OCI-LY1 (cell line): Measurements from ENCODE around the gene MAP4.

Source experiments
- EZH2 ChIP-seq: fragments of 200-600 bp; sonication (generic), shearing (Covaris generic); IDR thresholded peaks from 2 replicates; pipeline ENCODE4 v1.8.0; 2017; ENCODE audit warnings: borderline replicate concordance, mixed run types, mild to moderate bottlenecking, antibody characterized with exemption, low read length, moderate library complexity, mixed read lengths
- TF ChIP-seq, protein P1 (sequence below): fragments of 200-600 bp; sonication (generic), shearing (Covaris generic); IDR thresholded peaks from 2 replicates; pipeline ENCODE4 v1.5.1; 2017; ENCODE audit warnings: mild to moderate bottlenecking, antibody characterized with exemption, low read length, moderate library complexity, mixed read lengths

DNA sequence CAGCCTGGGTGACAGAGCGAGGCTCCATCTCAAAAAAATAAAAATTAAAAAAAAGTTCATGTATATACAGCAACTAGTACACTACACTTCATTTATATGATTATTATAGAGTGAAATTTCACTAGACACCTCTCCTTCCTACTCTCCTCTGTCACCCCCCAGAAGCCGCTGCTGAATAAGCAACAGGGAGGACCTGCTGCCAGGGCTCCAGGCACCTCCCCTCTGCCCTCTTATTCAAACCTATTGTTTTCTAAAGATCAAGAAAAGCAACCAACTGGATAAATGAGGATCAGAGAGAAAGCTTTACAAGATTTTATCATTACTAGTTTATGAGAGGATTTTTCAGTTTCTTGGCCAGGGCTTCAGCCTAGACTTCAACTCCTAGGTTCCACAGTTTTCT lies 141.8 kb downstream of the MAP4 start:
- TF ChIP-seq, protein P1, sequence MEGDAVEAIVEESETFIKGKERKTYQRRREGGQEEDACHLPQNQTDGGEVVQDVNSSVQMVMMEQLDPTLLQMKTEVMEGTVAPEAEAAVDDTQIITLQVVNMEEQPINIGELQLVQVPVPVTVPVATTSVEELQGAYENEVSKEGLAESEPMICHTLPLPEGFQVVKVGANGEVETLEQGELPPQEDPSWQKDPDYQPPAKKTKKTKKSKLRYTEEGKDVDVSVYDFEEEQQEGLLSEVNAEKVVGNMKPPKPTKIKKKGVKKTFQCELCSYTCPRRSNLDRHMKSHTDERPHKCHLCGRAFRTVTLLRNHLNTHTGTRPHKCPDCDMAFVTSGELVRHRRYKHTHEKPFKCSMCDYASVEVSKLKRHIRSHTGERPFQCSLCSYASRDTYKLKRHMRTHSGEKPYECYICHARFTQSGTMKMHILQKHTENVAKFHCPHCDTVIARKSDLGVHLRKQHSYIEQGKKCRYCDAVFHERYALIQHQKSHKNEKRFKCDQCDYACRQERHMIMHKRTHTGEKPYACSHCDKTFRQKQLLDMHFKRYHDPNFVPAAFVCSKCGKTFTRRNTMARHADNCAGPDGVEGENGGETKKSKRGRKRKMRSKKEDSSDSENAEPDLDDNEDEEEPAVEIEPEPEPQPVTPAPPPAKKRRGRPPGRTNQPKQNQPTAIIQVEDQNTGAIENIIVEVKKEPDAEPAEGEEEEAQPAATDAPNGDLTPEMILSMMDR = no peak
- no peak for TF ChIP-seq EZH2
